ENCODE data around the gene GRAMD2A.

GRAMD2A gene

DNA sequence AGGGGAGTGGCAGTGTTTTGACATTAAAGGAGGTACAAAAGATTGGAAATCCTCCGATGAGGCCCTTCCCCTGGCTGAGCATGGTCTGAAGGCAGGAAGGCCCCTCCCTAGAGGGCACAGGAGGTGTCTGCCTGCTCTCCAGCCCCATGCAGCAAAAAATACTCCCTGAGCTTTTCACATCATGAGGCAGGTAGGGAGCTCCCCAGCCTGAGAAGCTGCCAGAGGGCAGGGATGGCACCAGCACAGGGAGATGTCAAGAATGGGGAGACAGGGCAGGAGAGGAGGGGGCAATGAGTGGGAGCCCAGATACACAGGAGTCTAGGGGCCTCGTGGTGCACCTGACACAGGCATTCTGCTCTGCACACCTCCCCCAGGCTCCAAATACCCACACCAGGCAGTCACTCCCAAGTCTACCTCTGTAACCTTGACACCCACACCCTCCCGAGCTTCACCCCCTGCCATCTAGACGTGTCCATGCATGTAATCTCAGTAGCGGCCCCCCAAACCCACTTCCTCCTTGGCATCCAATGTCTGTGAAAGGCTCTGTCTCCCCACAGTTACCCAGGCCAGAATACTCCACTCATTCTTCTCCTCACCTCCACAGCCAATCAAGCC is 22.9 kb downstream of the GRAMD2A start:
- TF ChIP-seq SIN3A (IDR thresholded peaks at IDR 0.05; ENCODE audit: borderline replicate concordance, insufficient read depth, low read length) (no peak), FOXP2 (optimal IDR thresholded peaks at IDR 0.05; ENCODE audit: borderline replicate concordance, extremely low read depth, extremely low read length, insufficient read depth) (no peak), TAF1 (IDR thresholded peaks at IDR 0.05; ENCODE audit: borderline replicate concordance, insufficient read depth, low read length) (no peak), POLR2AphosphoS5 (IDR thresholded peaks at IDR 0.05; ENCODE audit: low read depth, low read length) (no peak)
- TF ChIP-seq, protein P1, sequence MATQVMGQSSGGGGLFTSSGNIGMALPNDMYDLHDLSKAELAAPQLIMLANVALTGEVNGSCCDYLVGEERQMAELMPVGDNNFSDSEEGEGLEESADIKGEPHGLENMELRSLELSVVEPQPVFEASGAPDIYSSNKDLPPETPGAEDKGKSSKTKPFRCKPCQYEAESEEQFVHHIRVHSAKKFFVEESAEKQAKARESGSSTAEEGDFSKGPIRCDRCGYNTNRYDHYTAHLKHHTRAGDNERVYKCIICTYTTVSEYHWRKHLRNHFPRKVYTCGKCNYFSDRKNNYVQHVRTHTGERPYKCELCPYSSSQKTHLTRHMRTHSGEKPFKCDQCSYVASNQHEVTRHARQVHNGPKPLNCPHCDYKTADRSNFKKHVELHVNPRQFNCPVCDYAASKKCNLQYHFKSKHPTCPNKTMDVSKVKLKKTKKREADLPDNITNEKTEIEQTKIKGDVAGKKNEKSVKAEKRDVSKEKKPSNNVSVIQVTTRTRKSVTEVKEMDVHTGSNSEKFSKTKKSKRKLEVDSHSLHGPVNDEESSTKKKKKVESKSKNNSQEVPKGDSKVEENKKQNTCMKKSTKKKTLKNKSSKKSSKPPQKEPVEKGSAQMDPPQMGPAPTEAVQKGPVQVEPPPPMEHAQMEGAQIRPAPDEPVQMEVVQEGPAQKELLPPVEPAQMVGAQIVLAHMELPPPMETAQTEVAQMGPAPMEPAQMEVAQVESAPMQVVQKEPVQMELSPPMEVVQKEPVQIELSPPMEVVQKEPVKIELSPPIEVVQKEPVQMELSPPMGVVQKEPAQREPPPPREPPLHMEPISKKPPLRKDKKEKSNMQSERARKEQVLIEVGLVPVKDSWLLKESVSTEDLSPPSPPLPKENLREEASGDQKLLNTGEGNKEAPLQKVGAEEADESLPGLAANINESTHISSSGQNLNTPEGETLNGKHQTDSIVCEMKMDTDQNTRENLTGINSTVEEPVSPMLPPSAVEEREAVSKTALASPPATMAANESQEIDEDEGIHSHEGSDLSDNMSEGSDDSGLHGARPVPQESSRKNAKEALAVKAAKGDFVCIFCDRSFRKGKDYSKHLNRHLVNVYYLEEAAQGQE (IDR thresholded peaks at IDR 0.05; ENCODE audit: insufficient read depth in 1 of 2, low read depth in 2 of 2, low read length in 2 of 2) = no peak

DNA sequence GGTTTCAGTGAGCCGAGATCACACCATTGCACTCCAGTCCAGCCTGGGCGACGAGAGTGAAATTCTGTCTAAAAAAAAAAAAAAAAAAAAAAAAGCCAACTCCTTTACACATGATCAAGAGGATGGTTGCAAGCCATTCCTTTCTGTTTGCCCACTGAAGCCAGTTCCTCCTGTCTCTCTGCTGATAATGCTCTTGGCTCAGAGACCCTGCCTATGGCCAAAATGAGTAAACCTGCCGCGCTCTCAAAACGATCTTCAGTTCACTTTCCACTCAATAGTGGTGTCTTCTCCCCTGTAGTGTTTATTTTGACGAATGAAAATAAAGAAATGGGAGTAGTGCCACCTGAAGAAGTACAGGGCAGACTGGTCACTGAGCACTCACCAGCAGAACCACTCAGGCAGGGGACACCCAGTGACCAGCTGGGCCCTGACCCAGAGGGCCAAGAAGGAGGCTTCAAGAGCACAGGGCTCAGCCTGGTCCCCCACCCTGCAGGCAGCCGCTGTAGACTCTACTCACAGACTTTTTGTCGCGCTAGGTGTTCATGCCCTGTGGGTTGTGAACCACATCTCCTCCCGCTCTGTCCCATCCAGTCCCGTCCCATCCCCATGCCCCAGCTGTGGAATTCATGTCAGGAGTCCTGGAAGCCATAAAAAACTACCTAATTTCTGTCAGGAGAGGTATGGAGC is 23.6 kb downstream of the GRAMD2A start:
- TF ChIP-seq FOXP2 (optimal IDR thresholded peaks at IDR 0.05; ENCODE audit: borderline replicate concordance, extremely low read depth, extremely low read length, insufficient read depth) = no peak

DNA sequence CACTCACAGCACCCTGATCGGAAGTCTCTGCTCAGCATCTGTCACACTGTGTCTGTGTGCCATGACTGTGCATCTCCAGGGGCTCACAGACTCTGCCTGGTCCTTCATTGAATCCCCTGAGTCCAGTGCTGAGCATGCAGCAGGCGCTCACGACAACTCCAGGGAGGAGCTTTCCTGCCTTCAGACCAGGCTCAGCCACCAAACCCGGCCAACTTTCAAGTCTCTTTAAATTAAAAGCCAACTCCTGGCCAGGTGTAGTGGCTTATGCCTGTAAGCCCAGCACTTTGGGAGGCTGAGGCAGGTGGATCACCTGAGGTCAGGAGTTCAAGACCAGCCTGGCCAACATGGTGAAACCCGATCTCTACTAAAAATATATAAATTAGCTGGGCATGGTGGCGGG is 24.2 kb downstream of the GRAMD2A start:
- TF ChIP-seq, protein P1 (IDR thresholded peaks at IDR 0.05; ENCODE audit: insufficient read depth in 1 of 2, low read depth in 2 of 2, low read length in 2 of 2) = no peak
- no peak for TF ChIP-seq FOXP2 (optimal IDR thresholded peaks at IDR 0.05; ENCODE audit: borderline replicate concordance, extremely low read depth, extremely low read length, insufficient read depth)

DNA sequence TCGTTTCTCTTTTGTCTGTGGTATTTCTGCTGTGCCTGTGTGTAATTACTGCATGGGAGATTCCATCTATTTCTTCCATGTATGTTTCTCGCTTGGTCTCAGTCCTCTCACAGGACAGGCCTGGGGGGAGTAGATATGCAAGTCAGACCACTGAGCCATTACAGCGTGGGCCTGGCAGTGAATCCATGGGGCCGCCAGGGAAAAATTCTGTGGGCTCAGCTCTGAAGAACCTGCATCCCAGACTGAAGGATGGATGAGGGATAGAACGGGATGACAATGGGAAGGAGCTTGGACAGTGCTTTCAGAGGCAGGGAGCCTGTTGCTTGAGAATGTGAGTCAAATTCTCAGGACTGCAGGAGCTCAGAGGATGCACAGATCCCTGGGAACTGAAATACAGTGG is 24.8 kb downstream of the GRAMD2A start:
- no peak for TF ChIP-seq TAF1 (IDR thresholded peaks at IDR 0.05; ENCODE audit: borderline replicate concordance, insufficient read depth, low read length)
- no peak for TF ChIP-seq FOXP2 (optimal IDR thresholded peaks at IDR 0.05; ENCODE audit: borderline replicate concordance, extremely low read depth, extremely low read length, insufficient read depth)
- no peak for TF ChIP-seq SIN3A (IDR thresholded peaks at IDR 0.05; ENCODE audit: borderline replicate concordance, insufficient read depth, low read length)
- TF ChIP-seq, protein P1 (IDR thresholded peaks at IDR 0.05; ENCODE audit: insufficient read depth in 1 of 2, low read depth in 2 of 2, low read length in 2 of 2) = no peak
- TF ChIP-seq POLR2AphosphoS5 (IDR thresholded peaks at IDR 0.05; ENCODE audit: low read depth, low read length) = no peak

DNA sequence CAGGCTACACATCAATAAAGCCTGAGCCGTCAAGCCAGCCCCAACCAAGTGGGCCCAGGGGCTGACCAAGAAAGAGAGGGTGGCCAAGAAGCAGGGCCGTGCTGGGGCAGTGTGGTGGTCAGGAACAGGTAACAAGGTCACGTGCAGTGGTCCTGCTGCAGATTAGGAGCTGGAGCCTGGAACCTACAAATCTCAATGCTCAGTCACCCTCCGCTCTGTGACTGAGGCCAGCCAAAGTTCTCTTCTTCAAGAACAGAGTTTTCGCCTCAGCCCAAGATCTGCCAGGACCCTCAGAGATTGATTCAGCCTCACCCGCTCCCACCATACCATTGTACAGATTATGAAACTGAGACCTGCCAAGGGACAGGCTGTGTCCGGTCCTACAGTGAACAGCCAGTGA is 26.9 kb downstream of the GRAMD2A start:
- TF ChIP-seq, protein P1 (IDR thresholded peaks at IDR 0.05; ENCODE audit: insufficient read depth in 1 of 2, low read depth in 2 of 2, low read length in 2 of 2) = no peak
- no peak for TF ChIP-seq SIN3A (IDR thresholded peaks at IDR 0.05; ENCODE audit: borderline replicate concordance, insufficient read depth, low read length)
- TF ChIP-seq POLR2AphosphoS5 (IDR thresholded peaks at IDR 0.05; ENCODE audit: low read depth, low read length) = no peak
- no peak for TF ChIP-seq TAF1 (IDR thresholded peaks at IDR 0.05; ENCODE audit: borderline replicate concordance, insufficient read depth, low read length)
- no peak for TF ChIP-seq FOXP2 (optimal IDR thresholded peaks at IDR 0.05; ENCODE audit: borderline replicate concordance, extremely low read depth, extremely low read length, insufficient read depth)
